ENCODE measurements around the gene MKI67.

The MKI67 gene

DNA sequence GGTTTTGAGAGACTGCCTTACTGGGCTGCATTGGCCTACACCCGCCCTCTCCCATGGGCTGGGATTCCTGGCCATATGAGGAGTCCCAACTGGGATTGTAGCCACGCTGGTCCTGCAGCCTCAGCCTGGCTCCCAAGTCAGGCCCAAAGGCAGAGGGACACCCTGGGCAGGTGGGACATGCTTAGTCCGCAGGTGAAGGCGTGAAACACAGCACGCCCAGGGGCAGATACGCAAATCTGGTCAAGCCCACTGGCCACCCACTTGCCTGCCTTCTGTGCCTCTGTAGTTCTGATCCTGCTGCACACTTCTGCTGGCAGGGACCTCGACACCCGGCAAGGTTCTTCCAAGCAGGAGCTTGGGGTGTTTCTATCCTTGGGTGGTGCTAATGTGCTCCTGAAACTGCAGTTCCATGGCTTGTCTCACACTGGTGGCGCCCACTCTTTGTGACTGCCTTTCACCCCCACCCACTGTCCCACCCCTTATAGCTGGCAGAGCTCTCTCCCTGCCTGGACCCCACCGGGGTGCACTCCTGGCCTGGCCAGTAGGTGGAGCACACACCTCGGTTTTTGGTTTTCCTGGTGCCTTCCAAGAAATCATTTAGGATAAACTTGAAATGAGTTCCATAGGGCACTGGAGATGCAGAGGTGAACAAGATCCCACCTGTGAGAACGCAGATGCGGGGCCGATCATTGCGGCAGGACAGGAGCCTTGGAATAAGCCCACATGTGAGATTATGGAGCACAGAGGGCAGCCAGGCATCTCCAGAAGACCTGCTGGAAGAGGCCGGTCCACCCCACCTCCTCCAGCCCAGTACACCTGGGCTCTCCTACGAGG is 47.9 kb downstream of the MKI67 start:
- H3K36me3 ChIP-seq (ENCODE audit: control insufficient read depth, insufficient read depth, low read length): peaks cover 4% of the 10 kb centered on the region
- TF ChIP-seq, protein P1, sequence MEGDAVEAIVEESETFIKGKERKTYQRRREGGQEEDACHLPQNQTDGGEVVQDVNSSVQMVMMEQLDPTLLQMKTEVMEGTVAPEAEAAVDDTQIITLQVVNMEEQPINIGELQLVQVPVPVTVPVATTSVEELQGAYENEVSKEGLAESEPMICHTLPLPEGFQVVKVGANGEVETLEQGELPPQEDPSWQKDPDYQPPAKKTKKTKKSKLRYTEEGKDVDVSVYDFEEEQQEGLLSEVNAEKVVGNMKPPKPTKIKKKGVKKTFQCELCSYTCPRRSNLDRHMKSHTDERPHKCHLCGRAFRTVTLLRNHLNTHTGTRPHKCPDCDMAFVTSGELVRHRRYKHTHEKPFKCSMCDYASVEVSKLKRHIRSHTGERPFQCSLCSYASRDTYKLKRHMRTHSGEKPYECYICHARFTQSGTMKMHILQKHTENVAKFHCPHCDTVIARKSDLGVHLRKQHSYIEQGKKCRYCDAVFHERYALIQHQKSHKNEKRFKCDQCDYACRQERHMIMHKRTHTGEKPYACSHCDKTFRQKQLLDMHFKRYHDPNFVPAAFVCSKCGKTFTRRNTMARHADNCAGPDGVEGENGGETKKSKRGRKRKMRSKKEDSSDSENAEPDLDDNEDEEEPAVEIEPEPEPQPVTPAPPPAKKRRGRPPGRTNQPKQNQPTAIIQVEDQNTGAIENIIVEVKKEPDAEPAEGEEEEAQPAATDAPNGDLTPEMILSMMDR (IDR thresholded peaks at IDR 0.05; ENCODE audit: insufficient read depth, low read length, poor library complexity, severe bottlenecking): peak; percentile 86
- no peaks in the 10 kb centered on the region for H3K27me3 ChIP-seq (replicated peaks; ENCODE audit: control insufficient read depth, insufficient read depth, low read length)
- no peak for DNase-seq (ENCODE audit: extremely low read depth, insufficient read length)
- H3K4me3 ChIP-seq (replicated peaks; ENCODE audit: low read depth, low read length): no peak overlapping the region

DNA sequence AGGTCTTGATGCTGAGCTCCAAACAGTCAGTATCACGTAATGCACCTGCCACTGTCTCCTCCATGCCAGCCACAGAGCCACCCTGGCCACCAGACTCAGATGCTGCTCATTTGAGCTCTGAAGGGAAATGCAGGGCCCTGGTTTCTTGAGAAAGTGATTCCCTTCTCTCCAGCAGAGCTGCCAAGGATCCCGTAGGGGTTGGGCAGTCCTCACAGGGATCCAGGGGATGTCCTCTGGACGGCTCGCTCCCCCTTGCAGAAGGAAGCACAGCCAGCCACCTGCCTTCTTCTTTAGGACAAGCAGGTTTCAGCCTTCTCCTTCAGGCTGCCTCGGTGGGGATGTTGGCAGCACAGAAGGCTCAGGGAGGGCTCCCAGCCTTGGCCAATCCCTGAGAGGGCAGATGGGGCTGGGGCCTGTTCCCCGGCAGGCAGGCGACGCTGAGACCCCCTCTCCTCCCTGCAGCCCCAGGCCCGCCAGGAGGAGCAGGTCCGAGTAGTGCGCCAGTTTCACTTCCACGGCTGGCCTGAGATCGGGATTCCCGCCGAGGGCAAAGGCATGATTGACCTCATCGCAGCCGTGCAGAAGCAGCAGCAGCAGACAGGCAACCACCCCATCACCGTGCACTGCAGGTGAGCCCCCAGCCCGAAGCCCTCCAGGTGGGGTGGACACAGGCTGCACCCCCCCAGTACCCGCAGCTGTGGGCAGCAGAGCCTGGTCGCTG is 48.9 kb downstream of the MKI67 start:
- H3K4me3 ChIP-seq (replicated peaks; ENCODE audit: low read depth, low read length): no peak overlapping the region
- no peak for DNase-seq (ENCODE audit: extremely low read depth, insufficient read length)
- H3K36me3 ChIP-seq (ENCODE audit: control insufficient read depth, insufficient read depth, low read length): peaks cover 7% of the 10 kb centered on the region
- TF ChIP-seq, protein P1 (IDR thresholded peaks at IDR 0.05; ENCODE audit: insufficient read depth, low read length, poor library complexity, severe bottlenecking): no peak
- no peaks in the 10 kb centered on the region for H3K27me3 ChIP-seq (replicated peaks; ENCODE audit: control insufficient read depth, insufficient read depth, low read length)

DNA sequence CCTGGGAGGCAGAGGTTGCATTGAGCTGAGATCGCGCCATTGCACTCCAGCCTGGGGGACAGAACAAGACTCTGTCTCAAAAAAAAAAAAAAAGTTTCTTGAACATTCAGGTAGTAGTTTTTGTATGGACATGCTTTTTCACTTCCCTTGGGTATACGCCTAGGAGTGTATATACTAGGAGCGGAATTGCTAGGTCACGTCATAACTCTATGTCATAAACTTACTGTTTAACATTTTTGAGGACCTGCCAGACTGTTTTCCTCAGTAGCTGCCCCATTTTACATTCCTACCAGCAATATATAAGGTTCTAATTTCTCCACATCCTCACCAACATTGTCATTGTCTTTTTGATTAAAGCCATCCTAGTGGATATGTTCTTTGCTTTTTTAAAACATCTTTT is 51.6 kb downstream of the MKI67 start:
- Histone ChIP-seq H3K27me3 (replicated peaks; ENCODE audit: control insufficient read depth, insufficient read depth, low read length) (no peaks in the 10 kb centered on the region), H3K36me3 (ENCODE audit: control insufficient read depth, insufficient read depth, low read length) (peaks cover 17% of the 10 kb centered on the region), H3K4me3 (replicated peaks; ENCODE audit: low read depth, low read length) (no peak overlapping the region)
- DNase-seq (ENCODE audit: extremely low read depth, insufficient read length): no peak
- TF ChIP-seq, protein P1 (IDR thresholded peaks at IDR 0.05; ENCODE audit: insufficient read depth, low read length, poor library complexity, severe bottlenecking): no peak

DNA sequence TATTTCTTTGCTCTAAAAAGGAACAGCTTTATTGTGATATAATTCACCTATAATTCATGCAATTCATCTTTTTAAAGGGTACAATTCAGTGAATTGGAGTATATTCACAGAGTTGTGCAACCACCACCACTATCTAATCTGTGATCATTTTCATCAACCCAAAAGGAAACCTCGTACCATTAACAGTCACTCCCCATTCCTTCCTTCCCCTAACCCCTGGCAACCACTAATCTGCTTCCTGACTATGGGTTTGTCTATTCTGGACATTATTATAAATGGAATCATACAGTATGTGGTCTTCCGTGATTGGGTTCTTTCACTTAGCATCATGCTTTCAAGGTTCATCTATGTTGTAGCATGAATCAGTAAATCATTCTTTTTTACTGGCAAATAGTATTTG is 52.3 kb downstream of the MKI67 start:
- no peaks in the 10 kb centered on the region for H3K27me3 ChIP-seq (replicated peaks; ENCODE audit: control insufficient read depth, insufficient read depth, low read length)
- TF ChIP-seq, protein P1 (IDR thresholded peaks at IDR 0.05; ENCODE audit: insufficient read depth, low read length, poor library complexity, severe bottlenecking): no peak
- DNase-seq (ENCODE audit: extremely low read depth, insufficient read length): no peak
- peaks cover 17% of the 10 kb centered on the region for H3K36me3 ChIP-seq (ENCODE audit: control insufficient read depth, insufficient read depth, low read length)
- no peak overlapping the region for H3K4me3 ChIP-seq (replicated peaks; ENCODE audit: low read depth, low read length)

DNA sequence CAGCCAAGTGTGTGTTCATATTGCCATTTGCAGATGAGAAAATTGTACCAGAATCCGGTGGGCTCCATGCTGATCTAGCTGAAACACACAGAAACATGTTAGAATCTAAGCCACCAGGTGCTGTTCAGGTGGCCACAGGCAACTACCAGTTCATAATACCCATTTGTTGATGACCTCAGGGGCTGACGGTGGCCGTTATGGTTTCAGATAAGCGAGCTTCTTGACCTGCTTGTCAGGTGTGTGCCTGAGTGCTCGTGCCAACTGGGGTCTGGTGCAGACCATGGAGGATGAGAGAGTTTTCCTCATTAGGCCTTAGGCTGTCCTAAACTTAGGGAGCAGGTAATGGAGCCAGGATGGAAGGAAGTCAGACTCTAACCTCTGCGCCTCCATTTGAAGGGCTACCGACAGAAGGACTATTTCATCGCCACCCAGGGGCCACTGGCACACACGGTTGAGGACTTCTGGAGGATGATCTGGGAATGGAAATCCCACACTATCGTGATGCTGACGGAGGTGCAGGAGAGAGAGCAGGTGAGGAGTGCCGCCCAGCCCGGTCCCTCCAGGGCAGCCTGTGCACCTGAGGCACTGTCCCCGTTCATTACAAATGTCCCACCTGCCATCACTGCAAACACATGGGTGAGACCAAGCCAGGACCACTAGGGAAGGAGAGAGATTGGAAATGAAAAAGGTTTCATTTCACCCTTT is 53.1 kb downstream of the MKI67 start:
- DNase-seq (ENCODE audit: extremely low read depth, insufficient read length): no peak
- TF ChIP-seq, protein P1 (IDR thresholded peaks at IDR 0.05; ENCODE audit: insufficient read depth, low read length, poor library complexity, severe bottlenecking): no peak
- Histone ChIP-seq H3K4me3 (replicated peaks; ENCODE audit: low read depth, low read length) (no peak overlapping the region), H3K27me3 (replicated peaks; ENCODE audit: control insufficient read depth, insufficient read depth, low read length) (no peaks in the 10 kb centered on the region), H3K36me3 (ENCODE audit: control insufficient read depth, insufficient read depth, low read length) (peaks cover 16% of the 10 kb centered on the region)
